Glutamatergic neuron (in vitro differentiated cells): ENCODE results near the gene GPLD1. TPM values are rescaled to one million over a fixed set of nuclear protein-coding genes. Genes with fewer than 3 reads are reported as not detected.

Source experiments
- DNase-seq: peaks from one replicate; pipeline ENCODE4 v3.0.0; 2022
- H3K27ac Mint-ChIP-seq: one replicate; pipeline ENCODE4 v1.8.0; 2020; ENCODE audit warnings: mild to moderate bottlenecking, mixed read lengths, inconsistent platforms; ENCODE audit not compliant: unreplicated experiment
- H3K27me3 Mint-ChIP-seq: one replicate; pipeline ENCODE4 v1.8.0; 2020; ENCODE audit warnings: mild to moderate bottlenecking, moderate library complexity, mixed read lengths, inconsistent platforms; ENCODE audit not compliant: unreplicated experiment
- H3K36me3 Mint-ChIP-seq: one replicate; pipeline ENCODE4 v1.8.0; 2020; ENCODE audit warnings: mild to moderate bottlenecking, mixed read lengths, inconsistent platforms; ENCODE audit not compliant: unreplicated experiment
- H3K4me1 Mint-ChIP-seq: one replicate; pipeline ENCODE4 v1.8.0; 2020; ENCODE audit warnings: mild to moderate bottlenecking, low read depth, mixed read lengths, inconsistent platforms; ENCODE audit not compliant: unreplicated experiment
- H3K4me3 Mint-ChIP-seq: one replicate; pipeline ENCODE4 v1.8.0; 2020; ENCODE audit warnings: mild to moderate bottlenecking, mixed read lengths, inconsistent platforms; ENCODE audit not compliant: unreplicated experiment
- H3K9me3 Mint-ChIP-seq: one replicate; pipeline ENCODE4 v1.8.0; 2020; ENCODE audit warnings: mild to moderate bottlenecking, moderate library complexity, mixed read lengths, inconsistent platforms; ENCODE audit not compliant: unreplicated experiment
- CTCF ChIP-seq: fragments of 200-600 bp; sonication (generic); IDR thresholded peaks from one replicate; pipeline ENCODE4 v1.5.0; 2021; ENCODE audit not compliant: partially characterized antibody, unreplicated experiment
- total RNA-seq: library from RNA; stranded (reverse); fragmentation: NEBNext Ultra II Directional; extraction: Animal tissue kit (Norgen Biotek cat#: 25700); gene quantifications from one replicate; pipeline ENCODE4 v1.2.1, GENCODE V29; 2021; ENCODE audit not compliant: unreplicated experiment

Gene GPLD1
- total RNA-seq, 1 donor from 2014 or later, result 2.0 TPM

GRCh38 chr6:24458134-24458533, 31.2 kb downstream of the GPLD1 start:
- Mint-ChIP-seq H3K9me3 (no peaks in the 10 kb centered on the region), H3K36me3 (no peaks in the 10 kb centered on the region), H3K27me3 (no peaks in the 10 kb centered on the region), H3K27ac (no peak overlapping the region), H3K4me3 (no peak overlapping the region), H3K4me1 (no peaks in the 10 kb centered on the region)
- DNase-seq, result no peak
- TF ChIP-seq CTCF, result no peak

GRCh38 chr6:24455061-24455460, 34.3 kb downstream of the GPLD1 start:
- Mint-ChIP-seq H3K4me1 (no peaks in the 10 kb centered on the region), H3K36me3 (no peaks in the 10 kb centered on the region), H3K27ac (no peak overlapping the region), H3K9me3 (no peaks in the 10 kb centered on the region), H3K27me3 (no peaks in the 10 kb centered on the region), H3K4me3 (no peak overlapping the region)
- no peak for TF ChIP-seq CTCF
- DNase-seq, result no peak

GRCh38 chr6:24454452-24454851, 34.9 kb downstream of the GPLD1 start:
- no peaks in the 10 kb centered on the region for H3K4me1 Mint-ChIP-seq
- no peaks in the 10 kb centered on the region for H3K36me3 Mint-ChIP-seq
- no peak overlapping the region for H3K27ac Mint-ChIP-seq
- no peaks in the 10 kb centered on the region for H3K9me3 Mint-ChIP-seq
- no peak for TF ChIP-seq CTCF
- no peak overlapping the region for H3K4me3 Mint-ChIP-seq
- no peak for DNase-seq
- H3K27me3 Mint-ChIP-seq, result no peaks in the 10 kb centered on the region

GRCh38 chr6:24453921-24454320, 35.5 kb downstream of the GPLD1 start:
- Mint-ChIP-seq H3K4me1 (no peaks in the 10 kb centered on the region), H3K36me3 (no peaks in the 10 kb centered on the region), H3K27ac (no peak overlapping the region), H3K9me3 (no peaks in the 10 kb centered on the region), H3K27me3 (no peaks in the 10 kb centered on the region), H3K4me3 (no peak overlapping the region)
- no peak for DNase-seq
- TF ChIP-seq CTCF, result no peak

GRCh38 chr6:24451581-24452388, 37.6 kb downstream of the GPLD1 start:
- no peaks in the 10 kb centered on the region for H3K27me3 Mint-ChIP-seq
- H3K4me1 Mint-ChIP-seq, result no peaks in the 10 kb centered on the region
- H3K27ac Mint-ChIP-seq, result no peak overlapping the region
- no peaks in the 10 kb centered on the region for H3K36me3 Mint-ChIP-seq
- DNase-seq, result no peak
- H3K4me3 Mint-ChIP-seq, result no peak overlapping the region
- no peak for TF ChIP-seq CTCF
- H3K9me3 Mint-ChIP-seq, result no peaks in the 10 kb centered on the region
